Articular chondrocyte of knee joint (primary cell): Measurements from ENCODE around the gene LCE1F. TPM values are rescaled to one million over a fixed set of nuclear protein-coding genes. Genes with fewer than 3 reads are reported as not detected.

Experiments
- total RNA-seq: library from RNA; depleted of rRNA; stranded (reverse); fragments of >200 nt; gene quantifications from 2 replicates; pipeline ENCODE4 v1.2.3, GENCODE V29; 2012

Gene LCE1F, protein sequence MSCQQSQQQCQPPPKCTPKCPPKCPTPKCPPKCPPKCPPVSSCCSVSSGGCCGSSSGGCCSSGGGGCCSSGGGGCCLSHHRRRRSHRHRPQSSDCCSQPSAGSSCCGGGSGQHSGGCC
- total RNA-seq, result not detected in 2 replicates

GRCh38 chr1:152774875-152775274 lies at the start of gene LCE1F:
LCE1F (plus strand) TSS chr1:152775140; CDS start chr1:152776372, 1,232 bp downstream.

GRCh38 chr1:152757747-152758146 lies 17.2 kb upstream of the LCE1F start, which contains the start of gene KPRP:
KPRP (plus strand) TSS chr1:152758025; CDS start chr1:152759589, 1,564 bp downstream.

DNA sequence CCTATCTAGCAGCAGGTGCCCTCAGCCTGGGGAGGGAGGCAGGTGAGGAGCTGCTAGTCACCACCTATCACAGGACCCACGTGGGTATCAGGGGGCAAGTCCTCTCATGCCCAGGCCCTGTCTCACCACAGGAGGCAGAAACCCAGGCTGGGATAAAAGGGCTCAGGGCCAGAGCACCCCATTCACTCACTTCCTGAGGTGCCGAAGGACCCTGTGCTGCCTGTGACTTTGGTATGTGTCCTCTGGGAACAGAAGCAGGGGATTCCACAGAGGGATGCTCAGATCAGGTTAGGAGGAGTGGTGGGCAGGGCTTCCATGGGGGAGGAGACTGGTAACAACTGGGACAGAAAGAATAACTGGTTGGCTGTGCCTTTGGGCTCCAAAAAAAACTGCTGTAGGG lies 11.1 kb downstream of the LCE1F start, which contains the start of gene LCE1E:
TSS of gene LCE1E (plus strand) at position 181 of the 400 bp plus-strand sequence. CDS start 1,043 bp downstream, outside the sequence.

DNA sequence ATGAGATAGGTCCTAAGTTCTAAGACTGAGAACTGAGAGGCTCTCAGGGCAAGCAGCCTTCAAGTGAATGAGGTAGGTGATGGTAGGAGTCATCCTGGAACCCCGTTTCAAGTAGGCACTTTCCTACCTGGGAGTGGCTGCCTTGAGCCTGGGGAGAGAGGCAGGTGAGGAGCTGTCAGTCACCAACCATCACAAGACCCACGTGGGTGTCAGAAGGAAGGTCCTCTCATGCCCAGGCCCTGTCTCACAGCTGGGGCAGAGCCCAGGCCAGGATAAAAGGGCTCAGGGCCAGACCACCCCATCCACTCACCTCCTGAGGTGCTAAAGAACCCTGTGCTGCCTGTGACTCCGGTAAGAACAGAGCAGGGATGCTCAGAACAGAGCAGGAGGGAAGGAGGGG lies 21.5 kb downstream of the LCE1F start, which contains the start of gene LCE1D:
TSS of gene LCE1D (plus strand) at position 301 of the 400 bp plus-strand sequence. CDS start 1,074 bp downstream, outside the sequence.

GRCh38 chr1:152806576-152806975 lies 31.6 kb downstream of the LCE1F start, which contains the start of gene LCE1C:
LCE1C (minus strand) TSS chr1:152806651; CDS start chr1:152805478, 1,173 bp downstream.

GRCh38 chr1:152811671-152812070 lies 36.7 kb downstream of the LCE1F start, which contains the start of gene LCE1B:
LCE1B (plus strand) TSS chr1:152811971; CDS start chr1:152812447, 476 bp downstream.

Other genes starting within 250 kb of the LCE1F start
- gene LCE3E, start 208.4 kb upstream of the LCE1F start, total RNA-seq, result not detected in 2 replicates
- gene LCE3D, start 194.6 kb upstream of the LCE1F start, total RNA-seq, result not detected in 2 replicates
- gene LCE3C, start 174.9 kb upstream of the LCE1F start, total RNA-seq, result not detected in 2 replicates
- not detected in 2 replicates for gene LCE3B, start 161.3 kb upstream of the LCE1F start, total RNA-seq
- gene LCE3A, start 152.0 kb upstream of the LCE1F start, total RNA-seq, result not detected in 2 replicates
- gene LCE2D, start 111.8 kb upstream of the LCE1F start, total RNA-seq, result not detected in 2 replicates
- gene LCE2C, start 99.9 kb upstream of the LCE1F start, total RNA-seq, result not detected in 2 replicates
- gene LCE2B, start 89.0 kb upstream of the LCE1F start, total RNA-seq, result not detected in 2 replicates
- gene LCE2A, start 76.8 kb upstream of the LCE1F start, total RNA-seq, result not detected in 2 replicates
- gene LCE4A, start 67.0 kb upstream of the LCE1F start, total RNA-seq, result not detected in 2 replicates
- gene KPRP, start 17.1 kb upstream of the LCE1F start, total RNA-seq, result not detected in 2 replicates
- not detected in 2 replicates for gene LCE1E, start 11.1 kb downstream of the LCE1F start, total RNA-seq
- gene LCE1D, start 21.6 kb downstream of the LCE1F start, total RNA-seq, result not detected in 2 replicates
- not detected in 2 replicates for gene LCE1C, start 31.5 kb downstream of the LCE1F start, total RNA-seq
- not detected in 2 replicates for gene LCE1B, start 36.8 kb downstream of the LCE1F start, total RNA-seq
- not detected in 2 replicates for gene LCE1A, start 52.3 kb downstream of the LCE1F start, total RNA-seq
- not detected in 2 replicates for gene LCE6A, start 67.7 kb downstream of the LCE1F start, total RNA-seq
- gene LCE7A, start 84.9 kb downstream of the LCE1F start, total RNA-seq, result not detected in 2 replicates
- not detected in 2 replicates for gene SMCP, start 103.2 kb downstream of the LCE1F start, total RNA-seq
- gene IVL, start 133.4 kb downstream of the LCE1F start, total RNA-seq, result 0.11 TPM in 1 of 2 replicates, not detected in the other
- gene SPRR5, start 172.1 kb downstream of the LCE1F start, total RNA-seq, result not detected in 2 replicates
- not detected in 2 replicates for gene SPRR4, start 195.5 kb downstream of the LCE1F start, total RNA-seq
- gene SPRR1A, start 208.9 kb downstream of the LCE1F start, total RNA-seq, result not detected in 2 replicates
- not detected in 2 replicates for gene SPRR3, start 226.6 kb downstream of the LCE1F start, total RNA-seq